Measurements from ENCODE around the gene MS4A4E.
"Not testable (repeated sequence)": the region's sequence is repeated elsewhere in the genome, so short reads cannot be mapped to it uniquely, and the experiment has no call there.

MS4A4E gene

GRCh38 chr11:60169264-60169915, 73.5 kb downstream of the MS4A4E start:
- no peak for DNase-seq

- no peak for DNase-seq
Observed at GRCh38 chr11:60168306-60168705, 74.6 kb downstream of the MS4A4E start.

- no peak for DNase-seq
Observed at GRCh38 chr11:60165951-60166350, 77.0 kb downstream of the MS4A4E start.

- DNase-seq = no peak
Observed at GRCh38 chr11:60165538-60165937, 77.4 kb downstream of the MS4A4E start.

- no peak for DNase-seq
Observed at GRCh38 chr11:60164550-60165075, 78.3 kb downstream of the MS4A4E start.

GRCh38 chr11:60161766-60162165, 81.2 kb downstream of the MS4A4E start:
- DNase-seq = no peak

GRCh38 chr11:60161107-60161506, 81.8 kb downstream of the MS4A4E start:
- DNase-seq = no peak

GRCh38 chr11:60159868-60160267, 83.1 kb downstream of the MS4A4E start:
- no peak for DNase-seq

GRCh38 chr11:60159284-60159683, 83.7 kb downstream of the MS4A4E start:
- DNase-seq = no peak

GRCh38 chr11:60158636-60159035, 84.3 kb downstream of the MS4A4E start:
- DNase-seq = no peak

- no peak for DNase-seq
Observed at GRCh38 chr11:60155931-60156330, 87.0 kb downstream of the MS4A4E start.

GRCh38 chr11:60152727-60153126, 90.2 kb downstream of the MS4A4E start:
- DNase-seq = not testable (repeated sequence)

- DNase-seq = no peak
Observed at GRCh38 chr11:60150279-60150678, 92.7 kb downstream of the MS4A4E start.
